HT1080 (cell line): ENCODE results near the gene SLCO2B1. TPM values are rescaled to one million over a fixed set of nuclear protein-coding genes. Genes with fewer than 3 reads are reported as not detected.

ENCODE experiments used
- DNase-seq: peaks from one replicate; pipeline ENCODE4 v3.0.0-alpha.2; 2015; ENCODE audit warnings: low read depth
- total RNA-seq: library from RNA; depleted of rRNA; stranded (reverse); fragments of >200 nt; shearing (Covaris generic); gene quantifications from 2 replicates; pipeline ENCODE4 v1.2.3, GENCODE V29; 2014

Gene SLCO2B1
- total RNA-seq, 1 experiment from 2014 or later = not detected

DNA sequence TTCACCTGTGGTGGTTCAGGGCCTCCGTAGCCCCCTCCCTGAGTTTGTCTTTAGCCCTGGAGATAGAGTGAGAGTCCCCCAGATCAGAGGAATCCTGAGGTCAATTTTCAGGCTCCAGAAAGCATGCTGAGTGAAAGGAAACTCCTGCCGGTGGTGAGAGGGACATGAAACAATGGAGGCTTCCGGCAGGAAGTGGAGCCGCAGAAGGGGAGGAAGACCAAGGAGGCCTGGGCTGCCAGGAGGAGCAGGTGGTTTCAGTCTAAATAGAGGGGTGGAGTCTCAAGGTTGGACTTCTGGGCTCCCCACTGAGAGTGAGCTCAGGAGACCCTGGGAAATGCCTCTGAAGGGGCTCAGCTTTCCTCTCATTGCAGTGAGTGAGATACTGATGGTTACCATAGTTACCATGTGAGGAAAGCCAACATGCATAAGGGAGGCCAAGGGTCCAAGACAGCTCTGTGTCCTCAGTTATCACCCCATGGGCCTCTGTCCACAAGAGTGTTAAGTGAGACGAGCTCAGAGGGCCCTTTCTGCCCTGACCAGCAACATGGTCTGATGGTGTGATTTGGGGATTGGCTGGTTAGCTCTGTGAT is 10.7 kb downstream of the SLCO2B1 start:
- no peak for DNase-seq

GRCh38 chr11:75162954-75163353 is 12.0 kb downstream of the SLCO2B1 start:
- no peak for DNase-seq

- no peak for DNase-seq
These were observed 13.3 kb downstream of the SLCO2B1 start for GRCh38 chr11:75163921-75164849.

GRCh38 chr11:75165721-75166120 is 14.8 kb downstream of the SLCO2B1 start:
- DNase-seq = no peak

GRCh38 chr11:75166791-75167190 is 15.9 kb downstream of the SLCO2B1 start:
- no peak for DNase-seq

DNA sequence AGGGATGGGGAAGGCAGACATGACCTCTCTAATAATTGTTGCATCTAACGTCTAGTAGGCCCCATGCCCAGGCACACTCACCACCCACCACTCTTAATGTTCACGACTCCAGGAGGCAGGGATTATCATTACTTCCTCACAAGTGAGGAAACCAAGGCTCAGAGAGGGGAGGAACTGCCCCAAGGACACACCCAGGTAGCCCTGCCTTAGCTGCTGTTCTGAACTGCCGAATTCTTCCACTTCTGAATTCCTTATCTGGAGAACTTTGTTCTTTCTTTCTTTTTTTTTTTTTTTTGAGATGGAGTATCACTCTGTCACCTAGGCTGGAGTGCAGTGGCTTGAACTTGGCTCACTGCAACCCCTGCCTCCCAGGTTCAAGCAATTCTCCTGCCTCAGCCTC is 16.7 kb downstream of the SLCO2B1 start:
- no peak for DNase-seq

- DNase-seq = no peak
These were observed 18.4 kb downstream of the SLCO2B1 start for GRCh38 chr11:75169101-75169885.

GRCh38 chr11:75170516-75171201 is 19.8 kb downstream of the SLCO2B1 start:
- no peak for DNase-seq

DNA sequence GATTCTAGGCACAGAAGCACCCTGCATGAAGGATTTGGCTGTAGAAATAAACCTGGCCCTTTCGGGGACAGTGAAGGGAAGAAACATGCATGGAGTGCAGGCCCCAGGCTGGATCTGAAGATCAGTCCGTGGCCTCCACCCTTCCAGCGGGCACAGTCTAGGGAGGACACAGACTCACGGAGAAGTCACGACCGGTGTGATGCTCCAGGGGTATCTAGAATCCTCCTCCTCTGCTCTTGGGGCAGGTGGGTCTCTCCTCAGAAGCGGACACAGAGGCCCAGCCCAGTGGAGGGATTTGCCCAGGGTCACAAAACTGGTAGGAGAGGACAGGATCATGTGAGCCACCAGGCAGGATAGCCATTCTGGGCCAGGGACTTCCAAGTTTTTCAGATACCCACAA is 22.4 kb downstream of the SLCO2B1 start:
- DNase-seq = no peak

DNA sequence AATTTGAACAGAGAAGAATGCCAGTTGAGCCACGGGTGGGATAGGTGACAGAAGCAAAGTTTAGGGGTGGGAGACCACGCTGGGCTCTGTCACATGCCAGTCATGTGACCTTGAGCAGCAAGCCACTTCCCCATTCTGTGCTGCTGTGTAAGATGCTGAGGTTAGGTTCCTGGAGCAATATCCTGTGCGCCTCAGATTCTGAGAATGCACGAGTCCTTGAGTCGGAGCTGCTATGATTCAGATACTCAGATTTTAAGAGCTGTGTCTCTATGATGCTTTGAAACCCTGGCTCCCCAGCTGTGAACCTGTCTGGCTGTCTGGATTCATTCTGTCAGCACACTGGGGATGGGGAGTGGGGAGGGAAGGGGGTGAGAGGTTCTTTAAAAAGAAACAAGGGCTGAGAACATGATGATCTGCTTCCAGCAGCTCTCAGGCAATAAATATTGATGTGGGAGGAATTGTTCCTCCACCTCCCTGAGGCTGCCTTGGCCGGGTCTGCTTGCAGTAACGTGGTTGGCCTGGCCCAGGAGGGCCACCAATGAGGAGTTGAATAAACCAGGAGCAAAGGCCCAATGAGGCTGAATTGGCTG is 24.0 kb downstream of the SLCO2B1 start:
- peak; percentile 52 for DNase-seq

- no peak for DNase-seq
These were observed 31.8 kb downstream of the SLCO2B1 start for GRCh38 chr11:75182664-75183063.

- DNase-seq = no peak
These were observed 33.1 kb downstream of the SLCO2B1 start for GRCh38 chr11:75184051-75184450.

DNA sequence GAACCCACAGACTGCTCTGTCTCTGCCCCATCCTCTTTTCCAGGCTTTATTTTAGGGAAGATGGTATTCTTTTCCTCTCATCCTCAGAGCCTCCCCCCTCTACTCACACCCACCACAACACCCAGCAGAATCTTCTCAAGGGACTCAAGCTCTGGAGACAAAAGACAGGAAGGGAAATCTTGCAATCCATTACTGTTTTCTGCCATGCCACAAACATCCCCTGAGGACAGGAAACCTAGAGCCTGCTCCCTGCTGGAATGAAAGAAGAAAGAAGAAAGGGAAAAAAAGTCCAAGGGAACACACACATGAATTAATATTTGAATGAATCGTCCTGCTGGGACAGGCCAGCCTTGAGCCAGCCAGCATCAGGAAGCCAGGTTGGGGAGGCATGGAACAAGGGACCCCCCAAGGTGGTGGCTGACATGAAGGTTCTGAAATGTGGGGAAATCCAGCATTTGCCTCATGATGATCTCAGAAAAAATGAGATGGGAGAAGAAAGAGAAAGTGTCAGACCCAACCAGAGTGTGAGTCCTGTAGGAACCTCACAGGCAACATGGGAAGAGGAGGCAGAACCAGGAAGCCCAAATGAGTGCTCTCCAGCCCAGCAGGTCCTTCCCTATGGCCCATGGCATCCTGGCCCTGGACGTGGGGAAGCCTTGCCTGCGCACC is 34.0 kb downstream of the SLCO2B1 start:
- no peak for DNase-seq

DNA sequence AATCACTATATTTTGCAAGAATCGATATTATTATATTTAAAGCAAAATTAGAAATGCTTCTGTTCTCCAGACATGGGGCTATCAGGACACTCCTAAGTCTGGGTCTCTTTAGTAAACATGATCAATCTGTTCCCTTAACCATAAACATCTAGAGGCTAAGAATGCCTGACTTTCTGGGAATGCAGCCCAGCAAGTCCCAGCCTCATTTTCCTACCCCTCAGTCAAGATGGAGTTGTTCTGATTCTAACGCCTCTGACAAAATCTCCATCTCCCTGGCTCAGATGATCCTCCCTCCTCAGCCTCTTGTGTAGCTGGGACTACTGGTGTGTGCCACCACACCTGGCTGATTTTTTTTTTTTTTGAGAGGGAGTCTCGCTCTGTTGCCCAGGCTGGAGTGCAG is 35.0 kb downstream of the SLCO2B1 start:
- DNase-seq = no peak

DNA sequence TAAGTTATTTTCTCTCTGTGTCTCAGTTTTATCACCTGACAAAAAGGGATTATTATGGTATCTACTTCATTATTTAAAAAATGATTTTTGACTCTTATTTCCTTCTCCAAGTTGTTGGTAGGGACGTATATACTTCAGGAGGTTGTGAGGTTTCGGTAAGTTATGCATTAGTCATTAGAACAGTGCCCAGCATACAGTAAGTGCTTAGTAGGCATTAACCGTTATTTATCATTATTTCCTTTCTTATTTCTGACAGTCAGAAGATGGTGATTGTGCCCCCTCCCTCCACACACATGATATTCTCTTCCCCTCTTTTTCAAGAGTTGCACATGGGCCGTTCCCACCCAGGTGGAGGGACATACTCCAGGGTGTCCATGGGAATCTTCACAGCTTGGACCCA is 36.1 kb downstream of the SLCO2B1 start:
- no peak for DNase-seq

DNA sequence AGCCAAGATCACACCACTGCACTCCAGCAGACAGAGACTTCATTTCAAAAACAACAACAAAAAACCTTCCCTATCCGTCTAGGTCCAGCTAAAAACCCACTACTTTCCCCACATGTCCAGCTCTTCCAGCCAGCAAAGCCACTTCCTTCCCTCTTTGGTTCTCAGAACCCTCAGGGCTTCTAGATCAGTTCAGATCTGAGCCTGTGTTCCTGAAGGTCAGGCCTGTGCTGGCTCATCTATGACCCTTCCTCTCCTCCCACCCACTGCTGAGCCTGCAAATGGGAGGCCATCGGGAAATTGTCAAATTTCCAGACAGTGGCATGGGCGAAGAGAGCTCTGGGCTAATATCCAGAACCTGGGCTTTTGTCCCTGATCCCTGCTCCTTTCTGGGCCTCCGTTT is 37.8 kb downstream of the SLCO2B1 start:
- DNase-seq = no peak

GRCh38 chr11:75189108-75189507 is 38.2 kb downstream of the SLCO2B1 start:
- DNase-seq = no peak

DNA sequence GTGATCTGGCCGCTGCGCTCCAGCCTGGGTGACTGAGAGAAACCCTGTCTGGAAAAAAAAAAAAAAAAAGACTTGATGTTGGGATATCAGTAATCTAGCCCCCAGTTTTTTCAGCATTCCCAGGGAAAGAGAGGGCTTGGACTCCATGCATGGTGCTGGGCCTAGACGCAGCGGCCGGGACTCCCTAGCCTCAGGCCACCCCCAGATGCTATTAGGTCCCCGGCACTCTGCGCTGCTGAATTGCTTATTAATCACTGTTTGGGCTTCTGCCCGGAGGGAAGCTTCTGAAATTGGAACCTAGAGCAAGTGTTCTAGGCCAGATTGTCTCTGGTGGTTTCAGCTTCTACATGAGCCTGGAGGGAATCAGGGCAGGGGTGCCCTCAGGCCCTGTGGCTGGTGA is 39.0 kb downstream of the SLCO2B1 start:
- DNase-seq = no peak

GRCh38 chr11:75190652-75191329 is 39.9 kb downstream of the SLCO2B1 start:
- no peak for DNase-seq

- no peak for DNase-seq
These were observed 40.4 kb downstream of the SLCO2B1 start for GRCh38 chr11:75191330-75191717.
